RWPE1 (cell line): ENCODE data around the gene DNAH14.
"Not testable (repeated sequence)": the region's sequence is repeated elsewhere in the genome, so short reads cannot be mapped to it uniquely, and the experiment has no call there.

Source experiments
- CTCF ChIA-PET: fragments of 350-600 bp; sonication (Branson Sonifier 250); formaldehyde crosslinking; extraction: SDS; loops from one replicate; lab custom pipeline; 2021; lab: Yijun Ruan, JAX
- POLR2A ChIA-PET: fragments of 400-600 bp; formaldehyde crosslinking; extraction: SDS; loops from one replicate; lab custom pipeline; 2020; ENCODE audit warnings: antibody characterized with exemption; ENCODE audit not compliant: low non-redundant PET; lab: Yijun Ruan, JAX
- DNase-seq: peaks from one replicate; pipeline ENCODE4 v3.0.0; 2012; ENCODE audit warnings: low spot score
- H3K27ac ChIP-seq: fragments of 450-650 bp; 2 replicates; pipeline ENCODE4 v1.5.1; 2017
- TF ChIP-seq, protein P1 (sequence below): fragments of 450-650 bp; conservative IDR thresholded peaks from 2 replicates; pipeline ENCODE4 v1.5.1; 2017; ENCODE audit warnings: low read depth, mild to moderate bottlenecking

DNAH14 gene

DNA sequence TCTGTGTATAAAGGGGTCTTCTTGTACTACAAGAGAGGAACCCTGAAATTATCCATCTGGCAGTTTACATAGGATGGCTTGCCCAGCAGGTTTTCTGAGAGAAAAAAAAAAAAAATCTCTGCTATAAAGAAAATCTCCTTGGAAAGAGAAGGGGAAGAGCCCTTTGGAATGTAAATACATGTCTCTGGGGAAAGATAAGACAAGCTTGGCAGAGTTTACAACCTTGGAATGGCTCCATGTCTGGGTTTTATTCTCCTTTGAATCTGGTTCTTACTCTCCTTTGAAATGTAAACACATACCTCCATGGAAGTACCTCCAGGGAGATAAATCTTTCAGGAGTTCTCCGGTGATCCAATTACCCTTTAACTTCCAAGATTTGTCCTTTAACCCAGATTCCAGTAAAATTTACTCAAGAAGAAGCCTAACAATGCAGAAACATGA lies 45.1 kb upstream of the DNAH14 start:
- H3K27ac ChIP-seq = no peak overlapping the region
- no peak for DNase-seq
- CTCF ChIA-PET = no interaction called here
- POLR2A ChIA-PET = no interaction called here
- TF ChIP-seq, protein P1, sequence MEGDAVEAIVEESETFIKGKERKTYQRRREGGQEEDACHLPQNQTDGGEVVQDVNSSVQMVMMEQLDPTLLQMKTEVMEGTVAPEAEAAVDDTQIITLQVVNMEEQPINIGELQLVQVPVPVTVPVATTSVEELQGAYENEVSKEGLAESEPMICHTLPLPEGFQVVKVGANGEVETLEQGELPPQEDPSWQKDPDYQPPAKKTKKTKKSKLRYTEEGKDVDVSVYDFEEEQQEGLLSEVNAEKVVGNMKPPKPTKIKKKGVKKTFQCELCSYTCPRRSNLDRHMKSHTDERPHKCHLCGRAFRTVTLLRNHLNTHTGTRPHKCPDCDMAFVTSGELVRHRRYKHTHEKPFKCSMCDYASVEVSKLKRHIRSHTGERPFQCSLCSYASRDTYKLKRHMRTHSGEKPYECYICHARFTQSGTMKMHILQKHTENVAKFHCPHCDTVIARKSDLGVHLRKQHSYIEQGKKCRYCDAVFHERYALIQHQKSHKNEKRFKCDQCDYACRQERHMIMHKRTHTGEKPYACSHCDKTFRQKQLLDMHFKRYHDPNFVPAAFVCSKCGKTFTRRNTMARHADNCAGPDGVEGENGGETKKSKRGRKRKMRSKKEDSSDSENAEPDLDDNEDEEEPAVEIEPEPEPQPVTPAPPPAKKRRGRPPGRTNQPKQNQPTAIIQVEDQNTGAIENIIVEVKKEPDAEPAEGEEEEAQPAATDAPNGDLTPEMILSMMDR = no peak

GRCh38 chr1:224885376-224885775 lies 44.1 kb upstream of the DNAH14 start:
- DNase-seq, POLR2A ChIA-PET, H3K27ac ChIP-seq, CTCF ChIA-PET: not testable (repeated sequence)

DNA sequence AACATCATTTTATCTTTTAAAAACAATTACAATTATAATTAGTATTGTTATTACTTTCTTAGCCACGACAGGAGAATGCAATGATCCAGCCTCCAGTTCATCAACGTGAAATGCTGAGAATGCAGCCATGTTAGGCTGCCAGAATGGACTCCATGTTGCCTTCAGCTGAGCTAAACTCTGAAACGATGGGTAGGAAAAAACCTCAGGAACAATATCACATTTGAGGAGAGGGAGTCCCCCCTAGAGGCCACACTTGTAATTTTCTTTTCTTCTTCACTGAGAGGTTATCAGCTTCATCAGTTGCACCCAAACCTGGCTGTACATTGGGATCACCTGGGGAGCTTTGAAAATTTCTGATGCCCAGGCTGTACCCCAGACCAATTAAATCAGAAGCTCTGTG lies 34.6 kb upstream of the DNAH14 start:
- peak; percentile 9 for DNase-seq
- ChIA-PET CTCF (interaction anchor here (0.6 to 1.2 kb wide), 2 partner anchors 35 to 243 kb away, joined by 3 read pairs; no protein-coding TSS in a partner anchor), POLR2A (interaction anchor here (0.6 kb wide), 1 partner anchor 391 kb away, joined by 9 read pairs; no protein-coding TSS in a partner anchor)
- TF ChIP-seq, protein P1 = no peak
- no peak overlapping the region for H3K27ac ChIP-seq

DNA sequence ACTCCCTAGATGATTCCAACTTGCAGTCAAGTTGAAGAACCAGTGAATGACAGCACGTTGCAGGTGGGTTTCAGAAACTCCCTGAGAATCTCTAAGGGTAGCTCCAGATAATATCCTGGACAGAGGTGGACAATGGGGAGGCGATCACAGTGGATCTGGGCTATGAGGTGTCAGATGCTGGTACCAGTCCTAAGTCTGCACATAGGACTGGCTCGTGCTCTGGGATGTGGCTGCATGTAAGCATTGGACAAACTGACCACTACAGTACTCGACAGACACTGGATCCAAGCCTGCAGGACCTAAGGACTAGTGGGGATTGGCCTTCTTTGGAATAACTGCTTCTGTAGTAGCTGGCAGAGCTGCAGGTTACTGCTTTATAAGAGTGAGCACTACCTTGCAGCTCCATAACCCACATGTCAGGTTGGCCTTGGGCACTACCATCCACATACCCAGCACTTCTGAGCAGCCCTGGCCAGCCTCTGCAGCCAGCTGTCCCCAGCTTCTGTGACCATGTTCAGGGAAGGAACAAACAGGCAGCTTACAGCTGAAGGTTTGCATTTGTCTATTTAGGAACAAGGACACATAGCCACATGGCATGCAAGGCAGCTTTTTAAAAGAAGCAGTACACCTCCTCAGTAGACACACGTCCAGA lies 33.2 kb upstream of the DNAH14 start:
- TF ChIP-seq, protein P1 = no peak
- POLR2A ChIA-PET = no interaction called here
- DNase-seq = no peak
- CTCF ChIA-PET = interaction anchor here (0.5 to 1.2 kb wide), 2 partner anchors 244 to 305 kb away, joined by 3 read pairs; no protein-coding TSS in a partner anchor
- no peak overlapping the region for H3K27ac ChIP-seq

GRCh38 chr1:224897529-224898327 lies 31.7 kb upstream of the DNAH14 start:
- no peak overlapping the region for H3K27ac ChIP-seq
- TF ChIP-seq, protein P1 = no peak
- CTCF ChIA-PET = interaction anchor here (0.6 kb wide), 1 partner anchor 117 kb away, joined by 3 read pairs; no protein-coding TSS in a partner anchor
- POLR2A ChIA-PET = no interaction called here
- DNase-seq = no peak

GRCh38 chr1:224898937-224899336 lies 30.5 kb upstream of the DNAH14 start:
- ChIA-PET CTCF (no interaction called here), POLR2A (no interaction called here)
- TF ChIP-seq, protein P1 = no peak
- no peak for DNase-seq
- no peak overlapping the region for H3K27ac ChIP-seq
